ENCODE results near the gene KLHL29.

DNA sequence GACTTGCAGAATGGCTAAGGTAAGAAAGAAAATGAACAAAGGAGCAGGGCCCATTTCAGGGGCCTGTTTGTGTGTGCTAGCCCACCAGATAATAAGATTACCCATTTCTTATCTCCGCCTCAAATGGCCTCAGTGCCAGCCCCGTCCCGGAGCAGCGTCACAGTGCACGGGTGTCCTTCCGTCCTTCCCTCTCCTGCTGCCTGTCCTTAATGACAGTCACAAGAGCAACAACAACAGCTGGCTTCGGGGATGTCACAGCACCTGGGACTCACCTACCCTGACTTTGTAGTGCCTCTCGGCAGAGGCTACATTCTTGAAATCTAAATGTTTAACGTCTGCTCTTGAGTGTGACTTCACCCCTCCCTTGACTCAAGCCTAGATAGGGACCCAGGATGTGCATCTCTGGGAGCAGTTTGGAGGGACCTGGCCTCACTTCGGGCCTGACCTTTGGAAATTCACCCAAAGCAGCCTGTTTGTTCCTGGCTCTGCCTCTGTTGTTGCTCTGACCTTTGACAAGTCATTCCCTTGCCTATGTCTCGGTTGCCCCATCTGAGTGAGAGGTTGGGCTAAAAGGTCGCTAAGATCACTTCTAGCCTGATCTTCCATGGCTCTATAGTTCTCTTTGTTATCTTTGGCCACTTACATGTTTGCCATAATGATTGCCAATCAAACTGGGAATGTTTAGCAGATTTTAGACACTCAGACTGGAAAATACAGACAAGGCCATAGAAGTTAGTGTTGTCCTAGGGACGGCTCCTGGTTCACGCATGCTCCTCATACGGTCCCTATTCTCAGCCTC, 122.5 kb downstream of the KLHL29 start:
- TF ChIP-seq, protein P1, sequence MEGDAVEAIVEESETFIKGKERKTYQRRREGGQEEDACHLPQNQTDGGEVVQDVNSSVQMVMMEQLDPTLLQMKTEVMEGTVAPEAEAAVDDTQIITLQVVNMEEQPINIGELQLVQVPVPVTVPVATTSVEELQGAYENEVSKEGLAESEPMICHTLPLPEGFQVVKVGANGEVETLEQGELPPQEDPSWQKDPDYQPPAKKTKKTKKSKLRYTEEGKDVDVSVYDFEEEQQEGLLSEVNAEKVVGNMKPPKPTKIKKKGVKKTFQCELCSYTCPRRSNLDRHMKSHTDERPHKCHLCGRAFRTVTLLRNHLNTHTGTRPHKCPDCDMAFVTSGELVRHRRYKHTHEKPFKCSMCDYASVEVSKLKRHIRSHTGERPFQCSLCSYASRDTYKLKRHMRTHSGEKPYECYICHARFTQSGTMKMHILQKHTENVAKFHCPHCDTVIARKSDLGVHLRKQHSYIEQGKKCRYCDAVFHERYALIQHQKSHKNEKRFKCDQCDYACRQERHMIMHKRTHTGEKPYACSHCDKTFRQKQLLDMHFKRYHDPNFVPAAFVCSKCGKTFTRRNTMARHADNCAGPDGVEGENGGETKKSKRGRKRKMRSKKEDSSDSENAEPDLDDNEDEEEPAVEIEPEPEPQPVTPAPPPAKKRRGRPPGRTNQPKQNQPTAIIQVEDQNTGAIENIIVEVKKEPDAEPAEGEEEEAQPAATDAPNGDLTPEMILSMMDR (IDR thresholded peaks at IDR 0.05; ENCODE audit: insufficient read depth, low read length), result no peak
- TF ChIP-seq, protein P2, sequence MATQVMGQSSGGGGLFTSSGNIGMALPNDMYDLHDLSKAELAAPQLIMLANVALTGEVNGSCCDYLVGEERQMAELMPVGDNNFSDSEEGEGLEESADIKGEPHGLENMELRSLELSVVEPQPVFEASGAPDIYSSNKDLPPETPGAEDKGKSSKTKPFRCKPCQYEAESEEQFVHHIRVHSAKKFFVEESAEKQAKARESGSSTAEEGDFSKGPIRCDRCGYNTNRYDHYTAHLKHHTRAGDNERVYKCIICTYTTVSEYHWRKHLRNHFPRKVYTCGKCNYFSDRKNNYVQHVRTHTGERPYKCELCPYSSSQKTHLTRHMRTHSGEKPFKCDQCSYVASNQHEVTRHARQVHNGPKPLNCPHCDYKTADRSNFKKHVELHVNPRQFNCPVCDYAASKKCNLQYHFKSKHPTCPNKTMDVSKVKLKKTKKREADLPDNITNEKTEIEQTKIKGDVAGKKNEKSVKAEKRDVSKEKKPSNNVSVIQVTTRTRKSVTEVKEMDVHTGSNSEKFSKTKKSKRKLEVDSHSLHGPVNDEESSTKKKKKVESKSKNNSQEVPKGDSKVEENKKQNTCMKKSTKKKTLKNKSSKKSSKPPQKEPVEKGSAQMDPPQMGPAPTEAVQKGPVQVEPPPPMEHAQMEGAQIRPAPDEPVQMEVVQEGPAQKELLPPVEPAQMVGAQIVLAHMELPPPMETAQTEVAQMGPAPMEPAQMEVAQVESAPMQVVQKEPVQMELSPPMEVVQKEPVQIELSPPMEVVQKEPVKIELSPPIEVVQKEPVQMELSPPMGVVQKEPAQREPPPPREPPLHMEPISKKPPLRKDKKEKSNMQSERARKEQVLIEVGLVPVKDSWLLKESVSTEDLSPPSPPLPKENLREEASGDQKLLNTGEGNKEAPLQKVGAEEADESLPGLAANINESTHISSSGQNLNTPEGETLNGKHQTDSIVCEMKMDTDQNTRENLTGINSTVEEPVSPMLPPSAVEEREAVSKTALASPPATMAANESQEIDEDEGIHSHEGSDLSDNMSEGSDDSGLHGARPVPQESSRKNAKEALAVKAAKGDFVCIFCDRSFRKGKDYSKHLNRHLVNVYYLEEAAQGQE (IDR thresholded peaks at IDR 0.05; ENCODE audit: insufficient replicate concordance, low read depth), result no peak
- TF ChIP-seq GABPA (IDR thresholded peaks at IDR 0.05; ENCODE audit: low read depth) (no peak), POLR2AphosphoS5 (IDR thresholded peaks at IDR 0.05; ENCODE audit: low read depth) (no peak)

All from HL-60 (cell line).